Ishikawa (cell line): ENCODE data around the gene BBS9.

Experiments
- EGR1 ChIP-seq: IDR thresholded peaks from 2 replicates; pipeline ENCODE4 v1.6.1; 2012
- YY1 ChIP-seq: IDR thresholded peaks from 2 replicates; pipeline ENCODE4 v1.6.1; 2012; ENCODE audit warnings: low read depth
- ZBTB7A ChIP-seq: IDR thresholded peaks from 2 replicates; pipeline ENCODE4 v1.6.1; 2012; ENCODE audit warnings: low read depth

GRCh38 chr7:33248671-33249070 lies 119.3 kb downstream of the BBS9 start:
- TF ChIP-seq ZBTB7A (no peak), EGR1 (no peak), YY1 (no peak)
